HepG2 (cell line): Measurements from ENCODE around the gene IPMK. TPM values are rescaled to one million over a fixed set of nuclear protein-coding genes. Genes with fewer than 3 reads are reported as not detected.

ENCODE experiments used
- AGO2 ChIP-seq: fragments of 200-400 bp; formaldehyde crosslinking; optimal IDR thresholded peaks from 2 replicates; pipeline ENCODE3; 2017; ENCODE audit warnings: mild to moderate bottlenecking, low read depth, low read length, moderate library complexity
- CBFB ChIP-seq: sonication (generic); formaldehyde crosslinking; IDR thresholded peaks from 2 replicates; pipeline ENCODE4 v1.4.0; 2020; ENCODE audit warnings: missing genetic modification reagents
- ELF3 ChIP-seq: IDR thresholded peaks from 2 replicates; pipeline ENCODE4 v1.6.1; 2016; ENCODE audit warnings: missing genetic modification reagents, missing compliant biosample characterization
- FOXK2 ChIP-seq: fragments of 450-650 bp; IDR thresholded peaks from 2 replicates; pipeline ENCODE4 v1.6.1; 2016
- HNF4G ChIP-seq, 2 experiments: sonication (generic) in 1 of 2; formaldehyde crosslinking in 1 of 2; IDR thresholded peaks; 2 replicates each; pipeline versions ENCODE4 v1.4.0 to v1.6.1; 2011 to 2020; ENCODE audit warnings: borderline replicate concordance in 2 of 2, low read depth in 2 of 2, mild to moderate bottlenecking in 2 of 2, low read length in 1 of 2, missing genetic modification reagents in 1 of 2, moderate library complexity in 1 of 2
- KDM2A ChIP-seq: sonication (generic); formaldehyde crosslinking; IDR thresholded peaks from 2 replicates; pipeline ENCODE4 v1.4.0; 2020; ENCODE audit warnings: low read depth, missing genetic modification reagents, borderline replicate concordance
- PAWR ChIP-seq: sonication (generic); formaldehyde crosslinking; IDR thresholded peaks from 2 replicates; pipeline ENCODE4 v1.4.0; 2020; ENCODE audit warnings: missing genetic modification reagents, mild to moderate bottlenecking, borderline replicate concordance
- PHB2 ChIP-seq: fragments of 450-650 bp; IDR thresholded peaks from 2 replicates; pipeline ENCODE4 v1.6.1; 2018; ENCODE audit not compliant: partially characterized antibody
- PHF20 ChIP-seq: sonication (generic); formaldehyde crosslinking; IDR thresholded peaks from 2 replicates; pipeline ENCODE4 v1.5.0; 2020; ENCODE audit warnings: mild to moderate bottlenecking, missing genetic modification reagents
- SRSF1 ChIP-seq: fragments of 200-400 bp; formaldehyde crosslinking; optimal IDR thresholded peaks from 2 replicates; pipeline ENCODE3; 2017; ENCODE audit warnings: mild to moderate bottlenecking, low read depth, low read length, moderate library complexity
- TAF1 ChIP-seq: sonication (generic); formaldehyde crosslinking; IDR thresholded peaks from 2 replicates; pipeline ENCODE4 v1.4.0; 2020; ENCODE audit warnings: missing genetic modification reagents
- ZBTB7A ChIP-seq: sonication (generic); formaldehyde crosslinking; IDR thresholded peaks from 2 replicates; pipeline ENCODE4 v1.8.0; 2022; ENCODE audit warnings: mild to moderate bottlenecking, missing genetic modification reagents
- ZFP1 ChIP-seq: IDR thresholded peaks from 2 replicates; pipeline ENCODE4 v1.6.1; 2016
- ZNF24 ChIP-seq: fragments of 450-650 bp; IDR thresholded peaks from 2 replicates; pipeline ENCODE4 v1.6.1; 2017; ENCODE audit warnings: antibody characterized with exemption, mild to moderate bottlenecking
- ZSCAN29 ChIP-seq: sonication (generic); formaldehyde crosslinking; conservative IDR thresholded peaks from 2 replicates; pipeline ENCODE4 v1.4.0; 2020; ENCODE audit warnings: mild to moderate bottlenecking, missing genetic modification reagents
- polyA plus RNA-seq, 8 experiments: library from polyadenylated mRNA; depleted of rRNA in 3 of 8; stranded (reverse) in 7 of 8; unstranded in 1 of 8; fragments of >200 nt; fragmentation: Illumina TruSeq in 4 of 8; extraction: Trizol in 4 of 8; gene quantifications; 2 replicates each; pipeline versions ENCODE4 v1.2.1 to v1.2.3, GENCODE V29; 2011 to 2016; ENCODE audit warnings: low read depth in 4 of 8, missing spikeins in 1 of 8, mixed read lengths in 1 of 8; ENCODE audit not compliant: insufficient read depth in 1 of 8
- total RNA-seq, 5 experiments: library from RNA; depleted of rRNA; stranded (reverse); fragments of >200 nt; fragmentation: Illumina TruSeq; extraction: Trizol; gene quantifications; 2 replicates each; pipeline ENCODE4 v1.2.3, GENCODE V29; 2016; ENCODE audit warnings: low read depth in 1 of 5
- TF ChIP-seq, protein P1 (sequence below): sonication (generic); formaldehyde crosslinking; IDR thresholded peaks from 2 replicates; pipeline ENCODE4 v1.4.0; 2020; ENCODE audit warnings: missing genetic modification reagents
- TF ChIP-seq, protein P2 (sequence below): sonication (generic); formaldehyde crosslinking; IDR thresholded peaks from 2 replicates; pipeline ENCODE4 v1.5.0; 2020; ENCODE audit warnings: mild to moderate bottlenecking, low read depth, missing genetic modification reagents, borderline replicate concordance
- TF ChIP-seq, protein P3 (sequence below): sonication (generic); formaldehyde crosslinking; IDR thresholded peaks from 2 replicates; pipeline ENCODE4 v1.5.1; 2020; ENCODE audit warnings: mild to moderate bottlenecking, moderate library complexity, missing genetic modification reagents
- TF ChIP-seq, protein P4 (sequence below): sonication (generic); formaldehyde crosslinking; IDR thresholded peaks from 2 replicates; pipeline ENCODE4 v1.5.1; 2020; ENCODE audit warnings: missing genetic modification reagents, mild to moderate bottlenecking, borderline replicate concordance
- TF ChIP-seq, protein P5 (sequence below): sonication (generic); formaldehyde crosslinking; IDR thresholded peaks from 2 replicates; pipeline ENCODE4 v1.4.0; 2020; ENCODE audit warnings: missing genetic modification reagents

The IPMK gene
- total and polyA plus RNA-seq, 2 of the 13 experiments (the other 11 are each of a cell fraction or from before 2014, with no cell fraction given) = 2.7 to 3.9 TPM

DNA sequence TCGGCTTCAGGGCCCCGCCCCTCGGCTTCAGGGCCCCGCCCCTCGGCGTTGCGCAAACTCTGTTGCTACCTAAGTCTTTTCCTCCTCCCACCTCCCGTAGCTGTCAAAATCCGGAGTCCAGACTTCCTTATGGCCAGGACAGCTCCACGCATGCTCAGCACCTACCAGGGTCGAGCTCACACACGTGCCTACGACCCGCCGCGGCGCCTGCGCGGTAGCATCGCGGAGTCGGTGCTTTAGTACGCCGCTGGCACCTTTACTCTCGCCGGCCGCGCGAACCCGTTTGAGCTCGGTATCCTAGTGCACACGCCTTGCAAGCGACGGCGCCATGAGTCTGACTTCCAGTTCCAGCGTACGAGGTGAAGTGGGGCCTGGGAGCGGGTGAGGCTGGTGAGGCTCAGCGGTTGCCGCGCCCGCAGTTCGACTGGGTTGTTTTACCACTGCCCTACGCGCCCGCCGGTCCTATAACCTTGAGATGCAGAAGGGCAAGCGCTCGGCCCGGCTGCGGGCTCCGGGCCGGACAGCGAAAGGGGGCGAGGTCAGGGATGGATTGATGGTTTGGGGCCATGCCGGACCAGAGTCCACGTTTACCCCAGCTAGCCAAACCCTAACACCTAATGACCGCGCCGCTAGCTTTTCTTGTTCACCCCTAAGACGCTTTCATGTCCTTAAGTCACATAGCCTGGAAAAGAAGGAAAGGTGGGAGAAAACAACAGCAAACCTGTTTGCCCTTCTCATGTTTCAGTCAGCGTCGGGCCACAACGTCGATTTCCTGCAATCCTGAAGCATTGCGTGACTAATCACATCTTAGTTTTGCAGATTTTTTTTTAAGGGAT lies 1.5 kb upstream of the IPMK start, which contains the start of gene CISD1 (continued):
- TF ChIP-seq ZNF24 (no peak), CBFB (peak; percentile 56; the same call in 1 of the 2 replicates), SRSF1 (peak; percentile 72), PAWR (CRISPR knock-in tag) (no peak), PHF20 (CRISPR knock-in tag) (peak; percentile 69), PHB2 (no peak), ZBTB7A (CRISPR knock-in tag) (peak; percentile 91; the same call in 1 of the 2 replicates), KDM2A (peak; percentile 92), ZSCAN29 (CRISPR knock-in tag) (no peak), TAF1 (CRISPR knock-in tag) (peak; percentile 93), FOXK2 (peak; percentile 55; the same call in 1 of the 2 replicates), HNF4G (IDR thresholded peaks at IDR 0.05; ENCODE audit: borderline replicate concordance, low read depth, low read length) (no peak), HNF4G (CRISPR knock-in tag; IDR thresholded peaks at IDR 0.05; ENCODE audit: borderline replicate concordance, low read depth) (peak; percentile 83), AGO2 (peak; percentile 80), ZFP1 (CRISPR knock-in tag) (peak; percentile 45; the same call in 1 of the 2 replicates), ELF3 (CRISPR knock-in tag) (peak; percentile 96)
- TF ChIP-seq, protein P1, sequence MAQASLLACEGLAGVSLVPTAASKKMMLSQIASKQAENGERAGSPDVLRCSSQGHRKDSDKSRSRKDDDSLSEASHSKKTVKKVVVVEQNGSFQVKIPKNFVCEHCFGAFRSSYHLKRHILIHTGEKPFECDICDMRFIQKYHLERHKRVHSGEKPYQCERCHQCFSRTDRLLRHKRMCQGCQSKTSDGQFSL (CRISPR knock-in tag) = no peak
- TF ChIP-seq, protein P2, sequence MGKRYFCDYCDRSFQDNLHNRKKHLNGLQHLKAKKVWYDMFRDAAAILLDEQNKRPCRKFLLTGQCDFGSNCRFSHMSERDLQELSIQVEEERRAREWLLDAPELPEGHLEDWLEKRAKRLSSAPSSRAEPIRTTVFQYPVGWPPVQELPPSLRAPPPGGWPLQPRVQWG (CRISPR knock-in tag) = no peak; the same call in 1 of the 2 replicates
- TF ChIP-seq, protein P3, sequence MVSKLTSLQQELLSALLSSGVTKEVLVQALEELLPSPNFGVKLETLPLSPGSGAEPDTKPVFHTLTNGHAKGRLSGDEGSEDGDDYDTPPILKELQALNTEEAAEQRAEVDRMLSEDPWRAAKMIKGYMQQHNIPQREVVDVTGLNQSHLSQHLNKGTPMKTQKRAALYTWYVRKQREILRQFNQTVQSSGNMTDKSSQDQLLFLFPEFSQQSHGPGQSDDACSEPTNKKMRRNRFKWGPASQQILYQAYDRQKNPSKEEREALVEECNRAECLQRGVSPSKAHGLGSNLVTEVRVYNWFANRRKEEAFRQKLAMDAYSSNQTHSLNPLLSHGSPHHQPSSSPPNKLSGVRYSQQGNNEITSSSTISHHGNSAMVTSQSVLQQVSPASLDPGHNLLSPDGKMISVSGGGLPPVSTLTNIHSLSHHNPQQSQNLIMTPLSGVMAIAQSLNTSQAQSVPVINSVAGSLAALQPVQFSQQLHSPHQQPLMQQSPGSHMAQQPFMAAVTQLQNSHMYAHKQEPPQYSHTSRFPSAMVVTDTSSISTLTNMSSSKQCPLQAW (CRISPR knock-in tag) = peak; percentile 89
- TF ChIP-seq, protein P4, sequence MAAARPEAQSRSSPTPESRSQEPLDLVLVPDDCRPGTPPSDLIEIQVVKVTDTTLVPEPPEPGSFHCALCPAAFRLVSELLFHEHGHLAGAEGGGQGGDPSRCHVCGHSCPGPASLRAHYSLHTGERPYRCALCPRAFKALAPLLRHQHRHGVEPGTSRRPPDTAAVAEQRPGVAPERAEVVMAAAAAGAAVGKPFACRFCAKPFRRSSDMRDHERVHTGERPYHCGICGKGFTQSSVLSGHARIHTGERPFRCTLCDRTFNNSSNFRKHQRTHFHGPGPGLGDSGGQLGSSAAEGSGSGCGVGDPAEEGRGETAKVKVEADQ (CRISPR knock-in tag) = peak; percentile 45; the same call in 1 of the 2 replicates
- TF ChIP-seq, protein P5, sequence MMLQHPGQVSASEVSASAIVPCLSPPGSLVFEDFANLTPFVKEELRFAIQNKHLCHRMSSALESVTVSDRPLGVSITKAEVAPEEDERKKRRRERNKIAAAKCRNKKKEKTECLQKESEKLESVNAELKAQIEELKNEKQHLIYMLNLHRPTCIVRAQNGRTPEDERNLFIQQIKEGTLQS (CRISPR knock-in tag) = peak; percentile 46; the same call in 1 of the 2 replicates
